COLO668 (cell line): Measurements from ENCODE around the gene EHHADH.
A peak's percentile ranks its signal among the peaks of the same experiment; 100 is the strongest.

Source experiments
- DNase-seq: peaks from one replicate; lab custom pipeline; 2025; ENCODE audit not compliant: unreplicated experiment; lab: John Stamatoyannopoulos, UW

Gene EHHADH

DNA sequence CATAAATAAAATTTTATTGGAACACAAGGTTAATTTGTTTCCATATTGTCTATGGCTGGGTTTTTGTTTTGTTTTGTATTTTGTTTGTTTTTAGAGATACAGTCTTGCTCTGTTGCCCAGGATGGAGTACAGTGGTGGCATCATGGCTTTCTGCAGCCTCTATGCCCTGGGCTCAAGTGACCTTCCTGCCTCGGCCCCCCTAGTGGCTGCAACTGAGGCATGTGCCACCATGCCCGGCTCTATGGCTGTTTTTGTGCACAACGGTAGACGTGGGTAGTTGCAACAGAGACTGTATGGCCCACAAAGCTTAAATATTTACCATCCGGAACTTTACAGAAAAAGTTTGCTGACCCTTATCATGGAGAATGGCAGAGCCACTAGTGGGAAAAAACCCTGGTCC lies 54.2 kb downstream of the EHHADH start:
- no peak for DNase-seq

DNA sequence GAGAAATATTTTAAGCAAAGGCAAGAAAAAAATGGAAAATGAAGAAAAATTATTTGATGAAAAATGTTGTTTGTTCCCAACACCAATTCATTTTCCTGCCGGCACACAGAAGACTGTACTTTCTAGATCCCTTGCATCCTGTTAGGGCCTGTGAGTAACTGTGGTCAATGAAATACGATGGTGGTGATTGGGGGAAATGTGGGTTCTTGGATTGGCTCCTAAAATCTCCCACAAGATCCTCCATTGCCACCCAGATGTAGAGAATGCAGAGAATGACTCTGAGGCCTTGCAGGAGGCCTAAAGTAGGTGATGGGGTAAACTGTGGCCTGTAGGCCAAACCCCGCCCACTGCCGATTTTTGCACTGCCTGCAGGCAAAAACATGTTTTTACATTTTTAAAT lies 54.6 kb downstream of the EHHADH start:
- DNase-seq, result no peak

DNA sequence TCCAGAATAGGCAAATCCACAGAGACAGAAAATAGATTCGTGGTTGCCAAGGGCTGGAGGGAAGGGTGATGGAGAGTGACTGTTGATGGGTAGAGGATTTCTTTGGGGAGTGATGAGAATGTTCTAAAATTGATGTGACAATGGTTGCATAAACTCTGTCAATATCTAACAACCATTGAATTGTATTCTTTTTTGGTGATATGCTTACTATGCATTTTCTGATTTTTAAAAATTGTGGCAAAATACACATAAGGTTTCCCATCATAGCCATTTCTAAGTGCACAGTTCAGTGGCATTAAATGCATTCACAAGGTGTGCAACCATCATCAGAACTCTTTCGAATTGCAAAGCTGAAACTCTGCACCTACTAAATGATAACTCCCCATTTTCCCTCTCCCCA lies 56.8 kb downstream of the EHHADH start:
- no peak for DNase-seq

DNA sequence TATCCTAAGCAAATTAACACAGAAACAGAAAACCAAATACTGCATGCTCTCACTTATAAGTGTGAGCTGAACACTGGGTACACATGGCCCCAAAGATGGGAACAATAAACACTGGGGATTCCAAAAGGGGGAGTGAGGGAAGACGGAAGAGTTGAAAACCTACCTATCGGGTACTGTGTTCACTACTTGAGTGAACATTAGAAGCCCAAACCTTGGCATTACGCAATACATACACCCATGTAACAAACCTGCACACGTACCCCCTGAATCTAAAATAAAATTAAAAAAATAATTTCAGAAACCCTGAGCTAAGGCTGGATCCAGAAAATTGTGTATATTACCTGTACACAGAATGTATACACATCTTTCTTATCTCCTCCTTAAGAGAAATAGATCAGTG lies 58.2 kb downstream of the EHHADH start:
- DNase-seq, result no peak

DNA sequence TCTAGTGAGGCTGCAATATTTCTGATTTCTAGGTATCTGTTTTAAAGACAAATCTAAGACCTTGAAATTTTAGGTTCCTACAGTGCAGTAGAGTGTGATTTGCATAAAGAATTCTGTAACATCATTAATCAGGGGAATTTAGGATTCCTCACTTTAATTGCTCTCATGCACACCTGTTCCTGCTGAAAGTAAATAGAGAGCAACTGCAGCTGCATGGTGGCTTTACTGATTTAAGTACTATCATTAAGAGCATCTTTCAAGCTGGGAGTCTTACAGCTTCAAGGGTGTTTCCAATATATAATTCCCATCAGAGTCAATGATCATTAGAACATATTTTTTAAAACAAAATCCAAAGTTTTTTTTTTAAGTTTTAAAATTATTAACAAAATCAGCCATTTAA lies 65.0 kb downstream of the EHHADH start:
- DNase-seq, result peak; percentile 2

DNA sequence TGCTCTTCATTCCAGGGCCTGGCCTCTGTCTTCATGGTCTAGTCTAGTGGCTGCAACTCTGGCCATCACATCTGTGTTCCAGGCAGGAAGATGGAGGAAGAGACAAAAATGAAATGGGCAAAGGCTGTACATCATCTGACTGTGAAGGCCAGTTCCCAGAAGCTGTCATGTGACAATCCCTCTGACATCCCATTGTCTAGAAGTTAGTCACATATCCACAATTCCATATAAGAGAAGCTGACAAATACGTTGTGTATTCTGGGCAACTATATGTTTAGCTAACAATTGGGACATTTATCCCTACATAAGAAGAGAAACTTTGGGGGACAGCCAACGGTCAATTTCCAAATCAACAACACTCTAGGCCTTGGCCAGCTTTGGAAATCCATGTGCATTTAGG lies 66.5 kb downstream of the EHHADH start:
- no peak for DNase-seq

DNA sequence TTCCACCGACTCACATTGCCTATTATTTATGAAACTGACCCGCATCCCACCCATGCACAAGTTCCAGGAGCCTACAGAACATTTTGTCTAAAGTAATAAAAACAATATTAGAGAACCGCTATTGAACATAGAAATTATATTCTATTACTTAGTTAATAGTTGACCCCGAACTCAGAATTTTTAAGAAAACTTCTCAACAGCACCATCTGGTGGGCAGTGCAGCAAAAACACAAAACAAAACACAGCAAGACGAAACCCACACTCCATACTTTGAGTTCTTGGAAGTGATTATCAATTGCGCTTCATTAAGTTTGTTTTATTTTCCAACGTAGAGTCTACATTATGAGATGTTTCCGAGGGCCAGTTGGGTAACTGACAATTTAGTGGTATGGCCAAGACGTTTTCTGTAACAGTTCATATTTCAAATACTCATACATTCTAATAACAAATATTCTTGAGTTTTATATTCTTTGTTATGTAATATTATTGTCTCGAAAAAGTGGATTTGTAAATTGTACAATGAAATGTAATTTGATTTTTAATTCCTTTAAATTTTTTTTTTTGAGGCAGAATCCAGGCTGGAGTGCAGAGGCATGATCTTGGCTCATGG lies 77.0 kb downstream of the EHHADH start:
- DNase-seq, result peak; percentile 8

DNA sequence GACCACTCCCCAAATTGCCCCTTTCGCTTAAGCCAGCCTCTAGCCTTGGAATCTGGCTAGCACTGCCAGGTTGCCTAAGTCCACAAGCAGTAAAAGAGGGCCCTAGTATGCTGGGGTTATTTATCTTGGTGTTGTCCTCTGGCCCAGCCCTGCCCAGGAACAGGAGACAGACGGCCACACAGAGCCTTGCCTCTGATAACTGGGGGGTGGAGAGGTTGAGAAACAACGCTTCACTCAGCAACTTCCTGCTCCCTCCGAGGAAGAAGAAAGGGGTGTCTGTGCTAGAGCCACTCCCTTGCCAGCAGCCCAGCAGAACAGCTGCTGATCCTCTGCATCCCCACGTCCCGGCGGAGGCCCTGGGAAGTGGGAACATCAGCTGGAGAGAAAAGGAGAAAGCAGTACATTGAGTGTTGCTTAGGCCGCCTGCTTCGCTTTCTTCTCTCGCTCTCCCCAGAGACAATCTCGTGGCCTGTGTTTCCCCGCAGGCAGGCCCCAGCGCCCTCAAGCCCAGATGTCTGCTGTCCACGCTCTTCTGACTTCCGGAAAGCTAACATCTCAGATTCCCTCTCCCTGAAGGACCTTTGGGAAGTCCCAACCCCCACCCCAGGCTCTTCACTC lies 78.4 kb downstream of the EHHADH start:
- DNase-seq, result no peak

DNA sequence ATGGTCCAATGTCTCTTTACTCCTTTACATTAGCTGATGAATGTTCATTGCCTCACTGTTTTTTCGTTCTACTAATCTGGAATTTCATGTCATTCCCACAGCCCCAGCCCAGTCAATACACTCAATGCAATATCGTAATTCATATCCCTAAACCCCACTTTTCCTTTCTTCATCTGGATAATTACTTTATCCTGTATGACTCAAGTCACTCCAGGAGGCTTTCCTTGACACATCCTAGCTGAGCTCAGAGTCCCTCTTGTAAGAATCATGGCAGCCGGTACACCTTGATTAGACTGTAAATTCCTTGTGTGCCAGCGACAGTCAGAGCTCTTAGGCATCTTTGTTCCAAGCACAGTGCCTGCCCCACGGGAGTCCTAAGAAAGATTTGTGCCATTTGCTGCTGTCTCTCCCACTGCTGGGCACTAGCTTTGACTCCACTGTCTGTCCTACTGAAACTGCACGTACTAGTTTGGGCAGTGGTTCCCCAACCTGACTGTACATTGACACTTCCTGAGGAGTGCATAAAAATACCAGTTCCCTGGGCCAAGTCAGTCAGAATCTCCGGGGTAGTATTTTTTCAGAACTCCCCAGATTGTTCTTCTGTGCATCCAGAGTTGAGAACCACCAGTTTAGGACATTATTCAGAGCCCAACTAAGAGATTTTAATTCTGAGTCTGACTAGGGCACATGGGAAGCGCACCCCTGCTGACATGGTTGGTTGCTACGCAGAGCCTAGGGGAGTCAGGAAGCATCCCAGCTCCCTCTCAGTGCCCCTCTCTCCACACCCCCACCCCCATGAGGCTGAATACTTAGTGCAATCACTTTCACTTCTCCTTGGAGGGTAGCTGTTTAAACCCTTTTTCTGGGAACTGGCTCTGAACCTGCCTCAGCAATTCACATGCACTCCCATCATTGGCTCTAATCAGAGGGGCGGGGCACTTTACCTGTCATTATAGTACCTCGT lies 81.5 kb downstream of the EHHADH start:
- no peak for DNase-seq

DNA sequence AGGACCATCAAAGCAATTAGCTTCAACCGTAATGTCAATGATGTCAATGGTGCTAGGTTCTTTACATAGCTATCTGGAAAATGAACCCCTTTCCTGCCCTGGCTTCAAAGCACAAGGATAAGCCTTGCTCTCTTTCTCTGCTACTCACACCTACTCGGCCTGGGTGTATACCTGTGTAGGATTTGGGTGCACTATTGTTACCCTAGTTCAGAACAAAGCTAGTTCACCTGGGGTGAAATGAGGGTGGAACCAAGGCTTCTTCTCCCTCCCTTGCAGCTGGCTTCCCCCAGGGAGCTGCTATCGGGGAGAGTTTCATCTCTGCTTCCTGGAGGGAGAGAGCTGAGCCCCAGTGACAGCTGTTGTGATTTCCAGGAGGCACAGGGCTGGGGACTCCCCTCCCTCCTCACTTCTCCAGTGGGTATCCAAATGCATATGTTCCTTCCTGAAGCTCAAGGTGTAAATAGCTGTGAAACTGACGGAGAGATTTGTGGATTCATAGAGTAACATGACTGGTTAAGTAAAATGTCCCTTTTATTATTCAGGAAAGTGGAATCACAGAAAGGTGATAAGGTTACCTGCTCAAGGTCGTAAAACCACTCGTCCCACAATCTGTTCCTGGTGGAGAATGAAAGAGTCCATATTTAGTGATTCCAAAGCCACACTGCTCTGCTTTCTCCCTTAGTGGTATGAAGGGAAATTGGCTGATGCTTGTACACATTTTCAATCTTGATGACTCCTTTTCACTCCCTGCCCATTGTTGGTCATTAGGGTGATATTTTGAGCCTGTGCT lies 89.2 kb downstream of the EHHADH start:
- no peak for DNase-seq

DNA sequence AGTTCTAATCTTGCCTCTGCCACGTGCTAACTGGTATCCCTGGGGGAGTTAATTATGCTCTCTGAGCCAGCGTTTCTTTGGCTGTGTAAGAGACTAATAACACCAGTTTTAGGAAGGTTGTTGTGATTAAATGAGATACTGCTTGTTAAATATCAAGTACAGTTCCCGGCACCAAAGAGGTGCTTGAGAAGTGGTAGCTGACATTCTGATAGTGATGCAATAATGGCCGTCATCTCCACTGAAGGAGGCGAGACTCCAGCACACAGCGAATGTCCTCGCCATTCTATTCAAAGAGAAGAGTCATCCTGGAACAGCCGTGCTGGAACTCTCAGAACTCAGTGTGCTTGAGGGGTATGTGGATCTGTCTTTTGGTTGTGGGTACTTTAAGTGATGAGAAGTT lies 91.2 kb downstream of the EHHADH start:
- no peak for DNase-seq

DNA sequence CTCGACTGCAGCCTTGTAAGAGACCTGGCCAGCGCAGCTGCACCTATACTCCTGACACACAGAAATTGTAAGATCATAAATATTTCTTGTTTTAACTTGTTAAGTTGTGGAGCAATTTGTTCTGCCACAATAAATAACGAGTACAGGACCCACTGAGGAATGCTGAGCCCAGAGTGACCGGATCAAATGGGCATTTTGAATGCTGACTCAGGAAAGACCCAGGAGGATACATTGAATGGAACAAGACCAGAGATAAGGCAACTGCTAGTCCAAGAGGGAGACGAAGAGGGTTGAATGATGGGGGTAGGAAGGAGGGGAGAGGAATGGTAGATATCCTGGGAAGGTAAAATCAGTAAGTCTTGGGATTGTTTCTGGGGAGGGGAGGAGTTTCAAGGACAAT lies 92.1 kb downstream of the EHHADH start:
- no peak for DNase-seq

DNA sequence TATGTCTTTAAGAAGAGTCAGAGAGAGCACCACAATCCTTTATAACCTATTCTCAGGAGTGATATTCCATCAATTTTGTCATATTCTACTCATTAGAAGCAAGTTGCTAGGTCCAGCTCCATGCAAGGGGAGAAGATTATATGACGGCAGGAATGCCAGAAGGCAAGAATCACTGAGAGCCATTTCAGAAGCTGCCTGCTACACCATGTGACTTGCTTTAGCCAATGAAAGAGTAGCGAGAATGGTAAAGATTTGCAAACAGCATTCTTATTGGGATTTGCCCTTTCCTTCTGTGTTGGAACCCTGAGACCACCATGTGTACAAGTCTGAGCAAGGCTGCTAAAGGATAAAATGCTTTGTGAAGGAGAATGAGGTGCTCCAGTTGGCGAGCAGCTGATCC lies 96.5 kb downstream of the EHHADH start:
- no peak for DNase-seq

DNA sequence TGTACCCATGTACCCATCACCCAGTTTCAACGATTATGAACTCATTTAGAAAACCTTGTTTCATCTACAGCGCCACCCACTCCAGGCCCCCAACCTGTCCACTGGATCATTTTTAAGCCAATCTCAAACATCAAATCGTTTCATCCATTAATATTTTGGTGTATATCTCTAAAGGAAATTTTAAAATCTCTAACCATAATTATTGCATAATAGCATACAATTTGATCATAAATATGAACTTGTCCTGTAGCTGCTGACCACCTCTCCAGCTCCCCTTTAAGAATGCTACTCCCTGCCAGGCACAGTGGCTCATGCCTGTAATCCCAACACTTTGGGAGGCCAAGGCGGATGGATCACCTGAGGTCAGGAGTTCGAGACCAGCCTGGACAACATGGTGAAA lies 98.2 kb downstream of the EHHADH start:
- DNase-seq, result no peak

DNA sequence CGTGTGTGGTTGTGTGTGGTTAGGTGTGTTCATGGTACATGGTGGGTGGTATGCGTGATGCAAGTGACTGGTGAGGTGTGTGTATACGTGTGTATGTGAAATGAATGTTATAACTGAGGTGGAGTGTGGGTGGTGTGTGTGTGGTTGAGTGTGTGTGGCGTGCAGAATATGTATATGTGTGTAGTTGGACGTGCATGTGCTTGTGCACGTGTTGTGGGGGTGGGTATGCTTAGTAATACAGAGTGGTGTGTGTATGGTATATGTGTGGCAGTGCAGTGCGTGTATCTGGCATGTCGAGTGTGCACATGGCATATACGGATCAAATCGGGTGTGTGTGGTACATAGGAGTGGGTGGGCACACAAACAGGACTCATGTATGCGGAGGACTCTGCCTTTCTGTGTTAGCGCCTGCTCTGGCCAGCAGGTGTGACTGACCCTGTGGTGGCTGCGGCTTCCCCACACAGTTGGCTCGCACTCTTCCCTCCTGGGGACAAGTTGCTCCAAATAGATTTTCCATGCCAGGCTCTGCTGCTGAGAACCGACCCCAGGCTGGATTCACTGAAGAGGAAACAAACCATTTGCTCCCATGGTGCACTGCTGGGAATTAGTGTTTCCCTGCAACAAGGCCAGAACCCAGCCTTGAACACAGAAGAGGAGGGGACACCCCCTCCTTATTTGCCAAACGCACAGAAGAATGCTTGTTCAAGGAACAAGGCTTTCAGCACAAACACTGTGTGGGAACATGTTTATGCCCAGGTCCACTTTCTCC lies 99.8 kb downstream of the EHHADH start:
- DNase-seq, result no peak

DNA sequence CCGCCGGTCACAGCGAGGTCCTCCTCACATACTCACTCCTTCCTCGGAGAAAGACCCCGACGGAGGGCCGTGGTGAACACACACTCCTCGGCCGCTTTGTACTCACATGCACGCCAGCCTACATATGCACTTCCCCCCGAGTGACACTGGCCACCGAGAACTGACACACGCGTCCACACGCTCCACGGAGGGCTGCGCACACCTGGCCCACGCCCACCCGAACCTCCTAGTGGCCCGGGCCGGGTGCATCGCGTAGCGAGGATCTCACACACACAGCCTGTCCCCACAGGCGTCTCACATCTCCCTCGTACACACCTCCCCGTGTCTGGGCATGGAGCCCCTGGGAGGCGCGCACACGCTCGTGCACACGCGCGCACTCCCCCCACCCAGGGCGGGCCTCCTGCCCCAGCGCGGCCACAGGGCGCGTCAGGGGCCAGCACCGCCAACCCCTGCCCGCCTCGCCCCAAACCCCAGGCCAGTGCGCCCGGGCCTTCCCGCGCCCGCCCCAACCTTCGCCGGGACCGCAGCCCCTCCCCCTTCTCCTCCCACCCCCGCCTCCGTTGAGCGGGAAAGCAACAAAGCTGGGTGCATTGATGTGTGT lies 100.6 kb downstream of the EHHADH start:
- no peak for DNase-seq

DNA sequence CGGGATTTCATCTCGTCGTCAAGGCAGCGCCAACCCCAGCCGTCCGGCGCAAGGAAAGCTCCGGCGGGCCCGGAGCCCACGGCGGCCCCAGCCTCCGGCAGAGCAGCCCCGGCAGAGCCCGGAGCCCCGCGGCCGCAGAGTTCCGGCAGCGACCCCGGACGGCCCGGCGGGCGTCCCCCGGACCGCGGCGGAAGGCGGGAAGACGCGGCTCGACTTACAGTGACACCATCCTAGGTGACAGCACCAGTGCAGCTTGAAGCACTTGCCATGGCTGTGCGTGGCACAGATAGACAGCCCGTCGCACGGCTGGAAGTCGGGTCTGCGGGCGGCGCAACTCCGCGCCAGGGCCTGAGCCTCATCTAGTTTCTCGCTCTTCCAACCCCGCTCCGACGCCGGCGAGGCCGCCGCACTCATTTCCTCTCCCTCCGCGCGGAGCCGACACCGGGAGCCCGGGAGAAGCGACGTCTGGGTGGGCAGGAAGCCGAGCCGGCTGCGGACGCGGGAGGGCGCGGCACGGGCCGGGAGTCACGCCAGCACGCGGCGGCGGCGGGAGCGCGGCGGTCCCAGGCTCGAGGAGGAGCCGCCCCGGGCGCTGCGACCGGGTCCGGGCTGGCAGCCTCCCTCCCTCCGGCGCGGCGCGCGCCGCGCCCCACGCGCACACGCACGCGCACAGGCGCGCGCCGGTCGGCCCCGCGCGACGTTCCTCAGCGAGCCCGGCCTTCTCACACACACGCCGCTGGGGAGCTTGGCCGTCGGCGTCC lies 101.3 kb downstream of the EHHADH start, which contains the start of gene C3orf70:
Gene C3orf70, minus strand, starts transcription at position 651 of the 761 bp plus-strand sequence. Its CDS starts 237 bp downstream, at position 414.
- peak; percentile 74 for DNase-seq

DNA sequence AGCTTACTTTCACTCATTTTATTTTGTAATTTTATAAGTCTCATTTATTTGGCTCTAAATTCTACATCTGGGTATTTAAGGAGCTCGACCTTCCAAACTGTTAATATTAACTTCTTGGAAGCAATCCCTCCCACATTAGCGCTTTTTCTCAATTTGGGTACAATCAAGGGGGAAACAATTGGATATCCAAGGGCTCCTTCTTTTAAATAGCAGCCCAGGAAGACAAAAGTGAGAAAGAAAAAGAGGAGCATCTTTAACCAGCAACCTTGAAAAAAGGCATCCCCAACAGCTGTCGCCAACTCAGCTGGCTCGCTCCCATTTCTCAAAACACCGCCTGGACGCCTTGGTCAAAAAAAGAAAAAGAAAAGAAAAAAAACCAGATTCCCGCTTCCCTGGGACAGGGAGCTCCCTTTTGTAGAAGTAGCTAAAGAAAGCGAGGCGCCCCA lies 101.9 kb downstream of the EHHADH start:
- DNase-seq, result no peak
